Tibial nerve (tissue), 4 donors: ENCODE measurements around the gene SLC13A4. TPM values are rescaled to one million over a fixed set of nuclear protein-coding genes. Genes with fewer than 3 reads are reported as not detected.
"Not testable (repeated sequence)": the region's sequence is repeated elsewhere in the genome, so short reads cannot be mapped to it uniquely, and the experiment has no call there.

Experiments
- DNase-seq, 2 donors: peaks; one replicate each; pipeline ENCODE4 v3.0.0-alpha.2; 2019; ENCODE audit warnings: low spot score in 2 of 2
- H3K27ac ChIP-seq, 4 donors: fragments of 200-600 bp; sonication (generic) in 3 of 4; one replicate each; pipeline ENCODE4 v1.5.1; 2017 to 2019; ENCODE audit warnings: mild to moderate bottlenecking in 1 of 4
- H3K27me3 ChIP-seq, 2 donors: fragments of 200-600 bp; sonication (generic) in 1 of 2; one replicate each; pipeline versions ENCODE4 v1.5.1 to v1.6.0; 2017 to 2019
- H3K36me3 ChIP-seq, 3 donors: fragments of 200-600 bp; sonication (generic); one replicate each; pipeline ENCODE4 v1.5.1; 2018 to 2019
- H3K4me1 ChIP-seq, 4 donors: fragments of 200-600 bp; sonication (generic) in 3 of 4; one replicate each; pipeline ENCODE4 v1.5.1; 2017 to 2019
- H3K4me3 ChIP-seq, 4 donors: fragments of 200-600 bp; sonication (generic) in 3 of 4; one replicate each; pipeline ENCODE4 v1.5.1; 2017 to 2019; ENCODE audit warnings: mild to moderate bottlenecking in 1 of 4, moderate library complexity in 1 of 4
- H3K9me3 ChIP-seq, 4 donors: fragments of 200-600 bp; sonication (generic) in 3 of 4; one replicate each; pipeline ENCODE4 v1.5.1; 2017 to 2019
- EP300 ChIP-seq, 2 donors: sonication (generic); formaldehyde crosslinking; IDR thresholded peaks; one replicate each; pipeline ENCODE4 v1.6.1; 2017; ENCODE audit warnings: antibody characterized with exemption in 2 of 2, mild to moderate bottlenecking in 1 of 2
- POLR2A ChIP-seq, 2 donors: fragments of 450-650 bp; IDR thresholded peaks; one replicate each; pipeline ENCODE4 v1.6.1; 2017; ENCODE audit warnings: antibody characterized with exemption in 2 of 2, mild to moderate bottlenecking in 2 of 2, moderate library complexity in 2 of 2
- WGBS, 2 donors: methylation state at CpG; one replicate each; pipeline ENCODE4 v1.1.5; 2018; 5-methylcytosine and 5-hydroxymethylcytosine counted together
- total RNA-seq, 4 donors: library from RNA; depleted of rRNA; stranded (reverse); fragments of >200 nt; gene quantifications; one replicate each; pipeline ENCODE4 v1.1.0, GENCODE V29; 2016
- TF ChIP-seq, protein P1 (sequence below), 5 experiments: fragments of 200-600 bp in 3 of 5; fragments of 450-650 bp in 2 of 5; sonication (generic) in 3 of 5; IDR thresholded peaks; one replicate each; pipeline ENCODE4 v1.5.1; 2016 to 2019; ENCODE audit warnings: antibody characterized with exemption in 5 of 5, mild to moderate bottlenecking in 3 of 5, moderate library complexity in 2 of 5

The SLC13A4 gene
- total RNA-seq, 4 donors from 2014 or later, result not detected

DNA sequence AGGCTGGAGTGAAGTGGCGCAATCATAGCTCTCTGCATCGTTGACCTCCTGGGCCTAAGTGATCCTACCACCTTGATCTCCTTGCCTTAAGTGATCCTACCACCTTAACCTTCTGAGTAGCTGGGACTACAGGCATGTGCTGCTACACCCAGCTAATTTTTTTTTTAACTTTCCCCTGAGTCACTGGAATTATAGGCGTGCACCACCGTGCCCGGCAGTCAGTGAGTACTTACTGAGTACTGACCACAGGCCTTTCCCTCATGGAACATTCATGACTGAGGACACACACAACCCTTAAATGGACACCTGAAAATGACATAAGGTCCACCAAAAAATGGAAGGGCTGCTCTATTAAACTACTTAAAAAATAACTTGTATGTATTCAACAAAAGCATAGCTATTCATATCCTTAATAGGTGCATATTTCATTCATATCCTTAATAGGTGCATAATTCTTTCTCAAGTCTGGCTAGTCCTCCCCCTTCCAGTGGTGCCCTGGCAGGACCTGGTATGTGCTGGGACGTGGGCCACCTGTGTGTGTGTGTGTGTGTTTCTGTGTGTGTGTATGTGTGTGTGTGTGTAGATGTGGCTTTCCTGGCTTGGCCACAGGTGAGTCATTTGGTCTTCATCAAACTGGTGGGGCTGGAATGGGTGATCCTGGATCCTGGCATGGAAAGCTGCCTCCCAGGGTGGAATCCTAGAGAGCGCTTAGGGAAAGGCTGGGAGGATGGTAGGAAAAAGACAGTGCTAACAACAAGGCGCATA, 17.1 kb upstream of the SLC13A4 start:
- Histone ChIP-seq H3K36me3 (no peaks in the 10 kb centered on the region), H3K4me1 (peaks cover 0 to 34% (median 0%) of the 10 kb centered on the region in 4 donors), H3K4me3 (no peak overlapping the region), H3K27me3 (no peaks in the 10 kb centered on the region), H3K9me3 (no peaks in the 10 kb centered on the region), H3K27ac (peak overlapping the region in 3 of 4 donors; percentile 7 to 74 (median 74))
- DNase-seq, result no peak
- no peak for TF ChIP-seq POLR2A (IDR thresholded peaks at IDR 0.05)
- TF ChIP-seq, protein P1, sequence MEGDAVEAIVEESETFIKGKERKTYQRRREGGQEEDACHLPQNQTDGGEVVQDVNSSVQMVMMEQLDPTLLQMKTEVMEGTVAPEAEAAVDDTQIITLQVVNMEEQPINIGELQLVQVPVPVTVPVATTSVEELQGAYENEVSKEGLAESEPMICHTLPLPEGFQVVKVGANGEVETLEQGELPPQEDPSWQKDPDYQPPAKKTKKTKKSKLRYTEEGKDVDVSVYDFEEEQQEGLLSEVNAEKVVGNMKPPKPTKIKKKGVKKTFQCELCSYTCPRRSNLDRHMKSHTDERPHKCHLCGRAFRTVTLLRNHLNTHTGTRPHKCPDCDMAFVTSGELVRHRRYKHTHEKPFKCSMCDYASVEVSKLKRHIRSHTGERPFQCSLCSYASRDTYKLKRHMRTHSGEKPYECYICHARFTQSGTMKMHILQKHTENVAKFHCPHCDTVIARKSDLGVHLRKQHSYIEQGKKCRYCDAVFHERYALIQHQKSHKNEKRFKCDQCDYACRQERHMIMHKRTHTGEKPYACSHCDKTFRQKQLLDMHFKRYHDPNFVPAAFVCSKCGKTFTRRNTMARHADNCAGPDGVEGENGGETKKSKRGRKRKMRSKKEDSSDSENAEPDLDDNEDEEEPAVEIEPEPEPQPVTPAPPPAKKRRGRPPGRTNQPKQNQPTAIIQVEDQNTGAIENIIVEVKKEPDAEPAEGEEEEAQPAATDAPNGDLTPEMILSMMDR (IDR thresholded peaks at IDR 0.05), result no peak
- TF ChIP-seq EP300 (IDR thresholded peaks at IDR 0.05), result no peak
- WGBS, 2 donors, result 87 to 90% methylated on average over 8 of the region's 8 CpGs

DNA sequence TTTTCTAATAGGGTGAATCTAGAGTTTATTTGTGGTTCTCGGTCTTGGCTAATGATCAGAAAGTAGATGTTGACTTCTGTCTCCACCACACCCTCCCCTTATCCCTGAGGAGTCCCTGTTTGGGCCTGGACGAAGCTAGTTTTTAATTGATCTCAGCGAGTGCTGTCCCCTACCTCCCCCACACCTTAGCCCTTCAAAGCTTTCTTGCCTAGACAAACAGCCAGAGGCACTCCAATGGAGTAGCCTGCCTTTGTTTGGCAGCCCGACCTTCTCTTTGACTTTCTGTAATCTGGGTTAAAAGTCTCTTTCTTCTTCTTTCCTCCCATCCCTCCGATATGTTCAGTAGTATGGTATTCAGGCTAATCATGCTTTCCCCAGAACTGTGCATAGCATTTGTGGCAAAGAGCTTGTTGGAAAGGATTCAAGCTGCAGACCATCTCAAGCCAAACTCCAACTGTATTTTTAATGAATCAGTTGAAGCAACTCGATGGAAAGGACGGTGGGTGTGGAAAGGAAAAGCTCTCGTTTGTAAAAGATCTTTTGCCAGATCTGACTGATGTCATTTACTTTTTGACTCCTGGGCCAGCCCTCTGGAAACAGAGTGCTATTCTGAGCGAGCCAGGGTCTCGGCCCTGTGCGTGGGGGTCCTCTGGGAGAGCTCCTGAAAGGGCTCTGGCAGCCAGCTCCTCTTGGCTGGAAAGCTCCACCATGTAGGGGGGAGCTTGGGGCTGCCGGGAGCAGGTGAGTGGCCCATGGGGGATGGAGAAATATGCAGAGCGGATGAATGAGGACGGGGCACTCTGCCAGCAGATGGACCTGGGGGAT, 16.1 kb upstream of the SLC13A4 start:
- no peak for DNase-seq
- Histone ChIP-seq H3K27ac (peak overlapping the region in 3 of 4 donors; percentile 3 to 74 (median 66)), H3K9me3 (no peaks in the 10 kb centered on the region), H3K27me3 (no peaks in the 10 kb centered on the region), H3K36me3 (no peaks in the 10 kb centered on the region), H3K4me1 (peaks cover 0 to 31% (median 0%) of the 10 kb centered on the region in 4 donors), H3K4me3 (no peak overlapping the region)
- TF ChIP-seq POLR2A (IDR thresholded peaks at IDR 0.05), result no peak
- 23 to 30% methylated on average over 14 of the region's 14 CpGs for WGBS, 2 donors

DNA sequence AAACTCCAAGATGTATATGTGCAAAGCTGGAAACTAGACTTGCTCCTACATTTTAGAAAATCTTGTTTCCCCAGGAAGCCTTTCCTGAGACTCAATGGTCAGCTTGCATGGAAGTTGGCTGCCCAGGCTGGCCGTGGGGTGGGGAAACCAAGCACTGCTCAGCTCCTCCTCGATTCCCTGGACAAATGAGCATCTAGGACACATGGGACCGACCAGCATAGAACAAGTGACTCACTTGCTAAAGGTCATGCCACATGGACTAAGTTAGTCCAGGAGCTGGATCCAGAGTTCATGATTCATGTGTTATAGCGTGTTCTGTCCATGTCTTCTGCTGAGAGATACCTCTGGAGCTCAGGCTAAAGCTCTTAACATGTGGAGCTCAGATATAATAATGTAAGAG, 14.4 kb upstream of the SLC13A4 start:
- H3K9me3 ChIP-seq, result no peaks in the 10 kb centered on the region
- DNase-seq, result no peak
- no peak overlapping the region for H3K27ac ChIP-seq
- H3K4me1 ChIP-seq, result peaks cover 0 to 24% (median 0%) of the 10 kb centered on the region in 4 donors
- 85 to 96% methylated on average over 3 to 4 of the region's 4 CpGs for WGBS, 2 donors
- no peaks in the 10 kb centered on the region for H3K36me3 ChIP-seq
- H3K4me3 ChIP-seq, result no peak overlapping the region
- no peaks in the 10 kb centered on the region for H3K27me3 ChIP-seq
- TF ChIP-seq, protein P1 (IDR thresholded peaks at IDR 0.05), result no peak
- no peak for TF ChIP-seq EP300 (IDR thresholded peaks at IDR 0.05)
- TF ChIP-seq POLR2A (IDR thresholded peaks at IDR 0.05), result no peak

DNA sequence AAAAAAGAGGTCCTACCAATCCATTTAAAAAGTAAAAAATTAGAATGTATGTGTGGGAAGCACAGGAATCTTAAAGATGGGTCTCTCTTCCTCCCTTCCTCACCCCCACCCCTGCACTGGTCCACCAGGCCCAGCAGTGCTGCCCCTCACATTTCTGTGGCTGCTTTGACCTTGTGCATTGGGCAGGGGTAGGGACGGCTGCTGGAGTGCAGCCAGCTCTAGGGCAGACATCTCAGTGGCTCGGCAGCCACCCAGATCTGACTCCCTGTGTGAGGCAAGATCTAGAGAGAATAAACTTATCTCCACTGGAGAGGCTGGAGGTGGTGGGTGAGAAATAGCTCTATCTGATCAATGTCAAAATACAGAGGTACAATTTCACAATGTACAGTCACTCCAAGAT, 13.9 kb upstream of the SLC13A4 start:
- H3K36me3 ChIP-seq, result no peaks in the 10 kb centered on the region
- H3K4me3 ChIP-seq, result no peak overlapping the region
- H3K27me3 ChIP-seq, result no peaks in the 10 kb centered on the region
- no peak overlapping the region for H3K27ac ChIP-seq
- H3K4me1 ChIP-seq, result peaks cover 0 to 24% (median 0%) of the 10 kb centered on the region in 4 donors
- TF ChIP-seq, protein P1 (IDR thresholded peaks at IDR 0.05), result no peak
- TF ChIP-seq EP300 (IDR thresholded peaks at IDR 0.05) (no peak), POLR2A (IDR thresholded peaks at IDR 0.05) (no peak)
- 35 to 57% methylated on average over 2 of the region's 2 CpGs for WGBS, 2 donors
- no peaks in the 10 kb centered on the region for H3K9me3 ChIP-seq
- DNase-seq, result no peak

DNA sequence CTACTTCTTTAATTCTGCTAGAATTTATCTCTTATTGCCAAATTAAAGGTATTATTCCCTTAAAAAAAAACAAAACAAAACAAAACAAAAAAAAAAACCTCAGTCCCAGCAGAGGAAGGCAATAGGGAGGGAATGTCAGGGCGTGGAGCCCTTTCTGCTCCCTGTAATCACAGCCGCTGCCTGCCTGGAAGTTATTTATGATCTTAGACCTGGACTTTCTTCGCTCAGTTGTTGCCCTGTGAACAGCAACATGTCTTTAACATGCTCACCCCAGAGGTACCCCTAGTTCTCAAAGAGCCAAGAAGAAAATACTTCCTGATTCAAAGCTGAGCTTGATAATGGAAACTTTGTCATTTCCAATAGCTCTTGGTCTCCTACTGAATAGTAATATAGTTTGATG, 12.9 kb upstream of the SLC13A4 start:
- Histone ChIP-seq H3K36me3 (no peaks in the 10 kb centered on the region), H3K4me1 (peaks cover 0 to 18% (median 0%) of the 10 kb centered on the region in 4 donors), H3K27ac (peak overlapping the region in 1 of 4 donors; percentile 33), H3K9me3 (no peaks in the 10 kb centered on the region), H3K4me3 (no peak overlapping the region), H3K27me3 (no peaks in the 10 kb centered on the region)
- TF ChIP-seq POLR2A (IDR thresholded peaks at IDR 0.05), result no peak
- TF ChIP-seq EP300 (IDR thresholded peaks at IDR 0.05), result no peak
- TF ChIP-seq, protein P1 (IDR thresholded peaks at IDR 0.05), result no peak
- no peak for DNase-seq
- 62 to 63% methylated on average over 3 of the region's 3 CpGs for WGBS, 2 donors

DNA sequence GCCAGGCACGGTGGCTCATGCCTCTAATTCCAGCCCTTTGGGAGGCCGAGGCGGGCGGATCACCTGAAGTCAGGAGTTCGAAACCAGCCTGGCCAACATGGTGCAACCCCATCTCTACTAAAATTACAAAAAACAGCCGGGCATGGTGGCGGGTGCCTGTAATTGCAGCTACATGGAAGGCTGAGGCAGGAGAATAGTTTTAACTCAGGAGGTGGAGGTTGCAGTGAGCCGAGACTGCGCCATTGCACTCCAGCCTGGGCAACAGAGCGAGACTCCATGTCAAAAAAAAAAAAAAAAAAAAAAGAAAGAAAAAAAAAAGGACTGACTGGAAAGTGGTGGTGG, 9.3 kb upstream of the SLC13A4 start:
- not testable (repeated sequence) for H3K4me3 ChIP-seq
- 89 to 93% methylated on average over 10 of the region's 10 CpGs for WGBS, 2 donors

More for the DNA sequence above, 9.3 kb upstream of the SLC13A4 start:
- H3K9me3 ChIP-seq, H3K27ac ChIP-seq, H3K4me1 ChIP-seq, H3K36me3 ChIP-seq, H3K27me3 ChIP-seq, DNase-seq: not testable (repeated sequence)
